Measurements from ENCODE around the gene FERMT1.
"Not testable (repeated sequence)": the region's sequence is repeated elsewhere in the genome, so short reads cannot be mapped to it uniquely, and the experiment has no call there.

Gene FERMT1

DNA sequence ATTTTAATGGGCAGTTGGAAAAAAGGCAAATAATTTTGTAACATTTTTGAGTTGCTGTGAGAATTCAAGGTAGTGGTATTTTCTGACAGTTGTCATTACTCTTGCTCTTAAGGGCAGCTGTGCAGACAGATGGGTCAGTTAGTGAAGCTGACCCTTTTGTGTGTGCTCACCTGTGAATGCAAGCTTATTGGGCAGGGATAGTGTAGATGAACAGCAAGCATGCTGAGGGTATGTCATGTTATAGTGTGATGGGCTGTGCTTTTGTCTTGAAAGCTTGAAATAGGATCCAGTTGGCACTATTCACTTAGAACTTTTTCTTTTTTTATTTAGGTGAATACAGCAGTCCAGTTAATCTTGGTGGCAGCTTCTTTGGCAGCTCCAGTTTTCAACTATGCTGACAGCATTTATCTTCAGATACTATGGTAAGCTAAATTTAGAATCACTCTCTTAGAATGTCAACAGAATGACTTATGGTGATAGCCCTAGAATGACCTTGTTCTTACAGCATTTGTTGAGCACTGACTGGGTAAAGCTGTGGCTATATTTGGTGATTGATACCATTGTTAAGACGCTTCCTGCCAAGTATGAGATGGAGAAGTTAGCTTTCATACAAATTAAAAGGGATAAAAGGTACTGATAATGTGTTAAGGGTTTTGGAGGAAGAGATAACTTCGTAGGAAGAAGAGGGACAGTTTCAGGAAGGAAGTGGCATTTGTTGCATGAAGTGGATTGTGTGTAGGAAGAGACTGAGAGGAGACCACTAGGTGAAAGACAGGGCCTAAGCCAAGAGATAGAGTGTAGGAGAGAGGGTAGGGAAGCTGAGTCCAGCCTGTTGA lies 88.5 kb downstream of the FERMT1 start:
- no peak for DNase-seq

GRCh38 chr20:6032907-6033306 lies 89.9 kb downstream of the FERMT1 start:
- not testable (repeated sequence) for DNase-seq

- DNase-seq: no peak
These were observed 92.3 kb downstream of the FERMT1 start for GRCh38 chr20:6030453-6031080.

- no peak for DNase-seq
These were observed 93.3 kb downstream of the FERMT1 start for GRCh38 chr20:6029538-6029937.

GRCh38 chr20:6028818-6029217 lies 94.0 kb downstream of the FERMT1 start:
- no peak for DNase-seq

DNA sequence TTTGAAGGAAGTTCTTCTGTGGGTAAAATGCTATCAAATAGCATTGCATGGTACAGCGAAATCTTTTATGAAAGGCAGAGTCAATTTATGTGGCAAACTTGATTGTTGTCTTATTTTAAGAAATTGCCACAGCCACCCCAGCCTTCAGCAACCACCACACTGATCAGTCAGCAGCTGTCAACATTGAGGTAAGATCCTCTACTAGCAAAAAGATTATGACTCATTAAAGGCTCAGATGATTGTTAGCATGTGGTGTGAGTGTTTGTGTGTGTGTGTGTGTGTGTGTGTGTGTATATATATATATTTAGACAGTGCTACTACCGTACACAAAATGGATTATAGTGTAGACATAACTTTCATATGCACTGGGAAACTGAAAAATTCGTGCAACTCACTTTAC lies 96.8 kb downstream of the FERMT1 start:
- DNase-seq: no peak
